22Rv1 (cell line): ENCODE data around the gene FBXO36.

Experiments used
- CTCF ChIP-seq: fragments of 450-650 bp; IDR thresholded peaks from 2 replicates; pipeline ENCODE4 v1.5.1; 2017; ENCODE audit warnings: mild to moderate bottlenecking
- ZFX ChIP-seq: fragments of 450-650 bp; IDR thresholded peaks from 2 replicates; pipeline ENCODE4 v1.6.1; 2017; ENCODE audit warnings: antibody characterized with exemption, borderline replicate concordance

GRCh38 chr2:229945975-229946374 is 23.7 kb downstream of the FBXO36 start:
- no peak for TF ChIP-seq CTCF
- TF ChIP-seq ZFX = no peak
